DLD1 (cell line): ENCODE data around the gene SYNCRIP.
"Not testable (repeated sequence)": the region's sequence is repeated elsewhere in the genome, so short reads cannot be mapped to it uniquely, and the experiment has no call there.

Experiments used
- in situ Hi-C: cut with HindIII; loops from 2 replicates; pipeline ENCODE4 v1.10.0; 2017; ENCODE audit warnings: low sequenced_read_pairs

SYNCRIP gene

GRCh38 chr6:85670573-85670972 is 27.9 kb upstream of the SYNCRIP start:
- in situ Hi-C loops = no loop called here

DNA sequence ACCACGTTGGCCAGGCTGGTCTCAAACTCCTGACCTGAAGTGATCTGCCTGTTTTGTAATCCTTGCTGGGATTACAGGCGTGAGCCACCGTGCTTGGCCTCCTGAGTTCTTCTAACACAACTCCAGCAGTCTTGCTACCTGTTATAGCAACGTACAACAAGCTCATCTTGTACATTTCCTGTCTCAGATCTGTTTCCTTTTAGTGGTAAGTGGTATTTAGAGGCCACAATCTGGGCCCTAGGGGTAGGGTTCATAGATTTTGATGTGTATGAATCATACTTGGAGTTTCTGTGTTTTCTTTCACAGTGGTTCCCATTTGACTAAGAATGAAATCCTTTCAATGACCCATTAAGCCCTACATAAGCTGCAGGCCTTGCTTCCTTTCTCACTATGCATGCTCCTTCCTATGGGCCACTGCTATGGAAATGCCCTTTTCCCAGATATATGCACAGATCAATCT is 27.1 kb upstream of the SYNCRIP start:
- in situ Hi-C loops = no loop called here

DNA sequence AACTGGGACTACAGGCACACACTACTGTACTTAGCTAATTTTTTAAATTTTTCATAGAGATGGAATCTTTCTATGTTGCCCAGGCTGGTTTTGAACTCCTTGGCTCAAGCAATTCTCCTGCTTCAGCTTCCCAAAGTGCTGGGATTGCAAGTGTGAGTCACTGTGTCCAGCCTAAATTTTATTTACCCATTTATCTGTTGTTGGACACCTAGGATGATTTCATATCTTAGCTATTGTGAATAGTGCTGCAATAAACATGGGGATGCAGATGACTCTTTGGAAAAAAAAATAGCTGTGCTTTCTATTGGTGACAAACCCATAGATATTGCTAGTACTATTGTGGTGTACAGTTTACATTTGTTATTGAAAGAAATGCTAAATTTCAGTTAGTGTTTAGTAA is 19.6 kb upstream of the SYNCRIP start:
- in situ Hi-C loops = no loop called here

GRCh38 chr6:85660181-85660611 is 17.5 kb upstream of the SYNCRIP start:
- in situ Hi-C loops = no loop called here

- in situ Hi-C loops = no loop called here
These were observed 7.9 kb upstream of the SYNCRIP start for GRCh38 chr6:85650606-85651005.

DNA sequence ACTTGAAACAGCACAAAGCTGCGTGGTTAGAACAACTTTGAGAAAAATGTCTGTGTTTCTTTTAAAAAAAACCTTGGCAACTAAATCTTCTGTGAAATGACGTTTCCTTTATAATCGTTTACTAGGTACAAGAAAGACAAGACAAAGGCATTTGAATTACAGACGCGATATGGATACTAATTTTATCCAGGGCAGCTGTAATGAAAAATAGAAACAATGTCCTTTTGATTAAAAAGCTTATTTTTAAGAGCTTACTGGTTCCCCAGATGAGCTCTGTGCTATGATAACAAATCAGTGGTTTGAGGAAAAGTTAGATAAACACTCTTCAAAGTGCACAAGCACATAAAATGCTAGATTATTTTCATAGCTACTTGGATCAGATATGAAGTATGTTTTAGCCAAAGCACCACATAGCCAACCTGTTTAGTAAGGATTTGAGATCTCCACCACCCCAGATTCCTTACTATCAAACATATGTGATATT is 1.6 kb upstream of the SYNCRIP start:
- in situ Hi-C loops = no loop called here

- in situ Hi-C loops = no loop called here
These were observed 1.0 kb upstream of the SYNCRIP start for GRCh38 chr6:85643537-85644278.

DNA sequence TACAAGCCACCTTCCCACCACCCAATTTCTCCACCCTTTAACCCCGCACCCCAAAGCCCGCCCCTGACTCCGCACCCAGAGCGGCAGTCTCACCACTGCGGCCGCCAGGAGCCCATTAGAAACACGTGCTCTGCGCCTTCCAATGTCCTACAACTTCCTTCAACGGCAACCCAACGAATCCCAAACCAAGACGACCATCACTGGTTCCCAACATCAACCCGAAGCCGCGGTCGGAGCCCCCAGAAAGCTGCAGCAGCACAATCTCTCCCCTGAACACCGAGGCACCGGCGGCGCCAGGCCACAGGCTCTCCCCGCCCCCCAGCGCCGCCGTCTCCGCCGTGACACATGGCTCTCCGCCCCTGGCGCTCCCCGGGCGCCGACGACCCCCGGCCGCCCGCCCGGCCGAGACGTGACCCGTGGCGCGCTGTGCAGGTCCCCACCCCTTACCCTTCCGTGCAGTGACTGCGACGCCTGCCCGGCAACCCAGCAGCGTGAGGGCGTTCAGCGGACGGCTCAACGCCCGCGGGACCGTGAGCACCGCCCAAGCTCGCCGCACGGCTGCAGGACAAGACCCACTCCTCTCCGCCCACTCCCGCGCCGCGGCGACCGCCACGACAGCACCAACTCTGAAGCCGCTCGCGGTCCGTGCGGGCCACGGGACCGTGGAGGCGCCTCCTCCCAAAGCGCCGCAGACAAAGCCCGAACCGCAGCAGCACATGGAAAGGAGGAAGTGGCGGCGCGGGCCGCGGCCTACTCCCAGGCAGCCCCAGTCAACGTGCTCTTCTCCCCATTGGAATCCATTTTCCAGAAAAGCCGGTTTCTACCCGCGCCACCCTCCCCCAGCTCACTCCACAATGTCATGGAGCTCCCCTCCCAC is 551 bp downstream of the SYNCRIP start:
- in situ Hi-C loops = no loop called here

DNA sequence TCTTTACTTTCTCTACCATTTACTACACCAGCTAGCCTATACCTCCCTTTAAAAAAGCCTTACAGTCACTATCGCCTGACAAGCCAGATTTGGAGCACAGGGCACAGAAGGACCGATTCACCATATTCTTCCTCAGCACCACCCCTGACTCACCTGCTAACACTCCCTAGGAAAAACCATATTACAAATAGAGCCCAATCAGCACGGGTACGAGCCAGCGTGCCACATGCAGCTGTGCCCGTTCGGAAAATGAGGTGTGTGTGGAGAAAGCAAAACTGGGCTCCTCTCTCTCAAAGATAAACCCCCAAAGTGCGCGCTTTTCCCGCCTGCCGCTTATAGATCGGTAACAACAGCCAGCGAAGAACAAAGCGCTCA is 1.2 kb downstream of the SYNCRIP start:
- in situ Hi-C loops = no loop called here

DNA sequence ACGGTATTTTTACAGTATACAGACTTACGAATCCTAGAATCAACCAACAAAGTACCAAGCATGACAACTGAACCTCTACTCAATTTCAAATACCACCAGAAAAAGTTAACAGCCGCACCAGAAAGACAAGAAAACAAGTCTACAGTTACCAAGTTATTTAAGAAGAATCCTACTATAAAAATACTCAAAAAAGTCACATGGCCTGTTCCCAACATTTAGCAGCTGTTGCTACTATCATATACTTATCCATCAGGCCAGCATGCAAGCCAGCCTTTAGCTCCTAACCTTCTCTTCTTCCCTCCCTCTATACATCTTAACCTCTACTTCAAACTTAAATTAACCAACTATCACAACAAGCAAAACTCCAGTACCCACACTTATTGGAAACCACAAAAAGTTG is 1.9 kb downstream of the SYNCRIP start:
- in situ Hi-C loops = no loop called here

DNA sequence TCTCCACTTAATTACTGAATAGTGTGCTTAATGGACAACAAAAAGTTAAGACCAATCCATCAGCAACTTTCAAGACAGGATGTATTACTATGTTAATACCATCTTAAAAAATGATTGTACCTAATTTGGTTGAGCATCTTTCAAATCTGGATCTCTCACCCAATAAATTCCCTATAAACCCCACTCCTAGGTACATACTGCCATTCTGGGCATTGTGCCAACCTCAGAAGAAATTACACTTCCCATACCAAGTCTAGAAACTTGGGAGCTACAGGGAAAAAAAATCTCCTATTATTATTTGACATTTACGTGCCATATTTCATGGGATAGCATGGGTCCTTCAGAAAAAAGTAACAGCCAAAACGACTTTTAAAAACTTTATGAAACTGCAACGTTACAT is 5.1 kb downstream of the SYNCRIP start:
- in situ Hi-C loops = no loop called here

- in situ Hi-C loops = no loop called here
These were observed 10.3 kb downstream of the SYNCRIP start for GRCh38 chr6:85632164-85632942.

DNA sequence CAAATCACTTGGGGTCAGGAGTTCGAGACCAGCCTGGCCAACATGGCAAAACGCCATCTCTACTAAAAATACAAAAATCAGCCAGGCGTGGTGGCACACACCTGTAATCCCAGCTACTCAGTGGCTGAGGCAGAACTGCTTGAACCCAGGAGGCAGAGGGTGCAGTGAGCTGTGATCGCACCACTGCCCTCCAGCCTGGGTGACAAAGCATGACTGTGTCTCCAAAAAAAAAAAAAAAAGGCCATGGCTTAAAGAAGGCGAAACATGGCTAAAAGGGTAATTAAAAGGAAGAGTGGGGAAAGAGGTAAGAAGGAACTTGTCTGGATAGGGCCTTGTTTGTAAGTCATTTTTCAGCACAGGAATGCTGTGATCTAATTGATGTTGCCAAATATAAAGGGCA is 11.6 kb downstream of the SYNCRIP start:
- in situ Hi-C loops = not testable (repeated sequence)

- in situ Hi-C loops = no loop called here
These were observed 14.3 kb downstream of the SYNCRIP start for GRCh38 chr6:85628353-85628752.

- in situ Hi-C loops = no loop called here
These were observed 22.4 kb downstream of the SYNCRIP start for GRCh38 chr6:85620308-85620707.

DNA sequence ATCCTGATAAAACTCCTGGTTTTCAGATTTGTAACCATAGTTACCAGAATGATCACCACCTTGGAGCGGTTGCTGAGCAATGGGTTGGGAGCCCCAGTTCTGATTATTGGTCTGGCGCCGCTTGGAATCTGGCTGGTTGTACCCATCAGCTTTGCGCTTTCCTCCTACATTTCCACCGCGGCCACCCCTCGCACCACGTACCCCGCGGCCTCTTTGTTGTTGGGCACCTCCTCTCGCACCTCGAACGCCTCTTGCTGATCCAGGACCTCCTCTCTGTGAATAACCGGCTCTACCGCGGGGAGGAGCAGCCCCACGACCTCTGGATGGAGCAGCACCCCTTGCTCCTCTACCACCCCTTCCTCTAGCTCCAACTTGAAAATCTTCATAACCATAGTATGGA is 27.9 kb downstream of the SYNCRIP start:
- in situ Hi-C loops = no loop called here

DNA sequence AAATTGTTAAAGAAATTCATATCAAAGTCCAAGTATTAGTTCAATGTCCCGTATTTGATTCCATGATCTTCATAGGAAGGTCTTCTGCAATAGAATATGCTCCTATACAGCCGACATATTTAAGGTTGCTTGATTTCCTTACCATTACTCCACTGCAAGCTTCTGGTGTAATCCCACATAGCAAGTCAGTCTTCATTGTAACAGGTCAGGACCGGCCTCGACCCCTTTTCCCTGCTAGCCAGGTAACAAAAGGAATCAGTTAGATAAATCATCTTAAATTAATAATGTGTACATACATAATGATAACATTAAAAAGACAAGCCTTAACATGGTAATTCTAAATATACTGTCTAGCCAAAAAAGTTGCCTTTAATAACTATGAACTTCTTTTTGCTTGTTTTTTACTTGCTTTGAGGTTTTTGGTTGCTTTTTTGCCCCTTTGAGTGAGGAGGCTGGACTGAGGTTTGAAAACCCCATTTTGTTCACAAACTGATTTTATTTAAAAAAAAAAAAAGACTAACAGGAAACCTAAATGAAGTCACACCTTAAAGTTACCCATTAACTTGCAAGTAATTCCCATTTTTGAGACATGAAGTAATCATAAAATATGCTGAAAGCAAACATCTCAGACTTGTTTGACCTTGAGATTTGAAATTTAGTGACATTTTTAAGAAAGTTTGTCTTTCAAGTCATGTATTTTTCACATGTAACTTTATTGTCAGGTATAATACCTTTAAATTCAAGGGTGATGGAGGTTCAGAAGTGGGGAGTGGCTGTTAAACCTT is 29.8 kb downstream of the SYNCRIP start:
- in situ Hi-C loops = no loop called here

DNA sequence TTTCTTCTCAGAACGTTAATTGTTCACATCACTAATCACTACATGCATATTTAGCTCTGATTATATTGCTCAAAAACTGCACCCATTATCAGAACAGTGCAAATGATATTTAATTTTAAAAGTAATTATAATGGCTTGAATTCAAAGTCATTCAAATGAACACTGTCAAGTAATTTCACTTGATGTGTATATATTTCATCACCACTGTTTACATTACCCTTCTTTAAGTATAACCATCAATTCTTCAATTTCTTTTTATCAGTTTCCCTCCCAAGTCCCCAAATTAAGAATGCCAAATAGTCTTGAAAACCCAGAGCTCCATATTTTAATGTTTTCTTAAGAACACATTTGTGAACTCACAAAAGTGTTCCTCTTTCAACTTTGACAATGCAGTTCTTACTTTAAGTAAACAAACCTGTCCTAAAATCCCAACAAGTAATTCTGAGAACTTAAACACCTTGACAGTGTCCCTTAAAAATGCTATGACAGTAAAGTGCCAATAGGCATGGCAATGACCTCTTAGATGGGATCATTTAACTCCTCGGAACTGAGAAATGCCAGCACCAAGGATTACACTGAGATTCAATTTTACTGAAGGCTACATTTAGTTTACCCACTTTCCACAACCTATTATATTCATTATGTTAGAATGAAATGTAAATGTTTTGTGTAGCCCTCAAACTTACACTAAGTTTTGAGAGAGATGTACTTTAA is 32.3 kb downstream of the SYNCRIP start:
- in situ Hi-C loops = no loop called here

GRCh38 chr6:85602100-85602499 is 40.6 kb downstream of the SYNCRIP start:
- in situ Hi-C loops = no loop called here
